Measurements from ENCODE around the gene CNOT4. TPM values are rescaled to one million over a fixed set of nuclear protein-coding genes. Genes with fewer than 3 reads are reported as not detected.

CNOT4 gene
- total RNA-seq, 1 experiment from 2014 or later = 25.8 TPM

GRCh38 chr7:135459951-135460567 is 49.8 kb downstream of the CNOT4 start:
- CTCF ChIA-PET = interaction anchor here (0.9 kb wide), 1 partner anchor 49 kb away, joined by 3 read pairs; no protein-coding TSS in a partner anchor
- Histone ChIP-seq H3F3A (ENCODE audit: insufficient read depth, low read depth) (no peaks in the 10 kb centered on the region; the same call in 1 of the 2 replicates), H2AFZ (no peak overlapping the region), H3K27me3 (ENCODE audit: insufficient read depth, low read depth) (no peaks in the 10 kb centered on the region), H3K79me2 (ENCODE audit: low read depth) (peaks cover 65% of the 10 kb centered on the region), H3K4me2 (no peak overlapping the region), H3K36me3 (ENCODE audit: low read depth) (no peaks in the 10 kb centered on the region), H3K4me1 (replicated peaks; ENCODE audit: insufficient read depth) (no peaks in the 10 kb centered on the region), H3K27ac (no peak overlapping the region), H4K20me1 (ENCODE audit: insufficient read depth) (peaks cover 72% of the 10 kb centered on the region), H3K9me3 (ENCODE audit: insufficient read depth, low read depth) (no peaks in the 10 kb centered on the region), H3K4me3 (no peak overlapping the region), H3K9me2 (ENCODE audit: insufficient read depth) (no peaks in the 10 kb centered on the region)
- POLR2A ChIA-PET (ENCODE audit: unreplicated experiment) = no interaction called here
- DNase-seq = no peak
- TF ChIP-seq EZH2 (IDR thresholded peaks at IDR 0.05; ENCODE audit: low read depth) = no peak
- no peak for TF ChIP-seq CTCF (conservative IDR thresholded peaks at IDR 0.05)
- intact Hi-C loops (cut with micrococcal nuclease; ENCODE audit: unreplicated experiment) = no loop called here
- no TSS peak for BruUV-seq (replicated peaks)

GRCh38 chr7:135459076-135459475 is 50.8 kb downstream of the CNOT4 start:
- BruUV-seq (replicated peaks) = no TSS peak
- CTCF ChIA-PET = no interaction called here
- no peak overlapping the region for H2AFZ ChIP-seq
- H3K4me1 ChIP-seq (replicated peaks; ENCODE audit: insufficient read depth) = no peaks in the 10 kb centered on the region
- H3K36me3 ChIP-seq (ENCODE audit: low read depth) = no peaks in the 10 kb centered on the region
- intact Hi-C loops (cut with micrococcal nuclease; ENCODE audit: unreplicated experiment) = no loop called here
- no peak overlapping the region for H3K27ac ChIP-seq
- DNase-seq = no peak
- no peak overlapping the region for H3K4me2 ChIP-seq
- H3K4me3 ChIP-seq = no peak overlapping the region
- H3K9me3 ChIP-seq (ENCODE audit: insufficient read depth, low read depth) = no peaks in the 10 kb centered on the region
- peaks cover 71% of the 10 kb centered on the region for H4K20me1 ChIP-seq (ENCODE audit: insufficient read depth)
- H3K79me2 ChIP-seq (ENCODE audit: low read depth) = peaks cover 61% of the 10 kb centered on the region
- H3F3A ChIP-seq (ENCODE audit: insufficient read depth, low read depth) = no peaks in the 10 kb centered on the region
- no peaks in the 10 kb centered on the region for H3K9me2 ChIP-seq (ENCODE audit: insufficient read depth)
- POLR2A ChIA-PET (ENCODE audit: unreplicated experiment) = no interaction called here
- TF ChIP-seq EZH2 (IDR thresholded peaks at IDR 0.05; ENCODE audit: low read depth) (no peak), CTCF (conservative IDR thresholded peaks at IDR 0.05) (no peak)
- H3K27me3 ChIP-seq (ENCODE audit: insufficient read depth, low read depth) = no peaks in the 10 kb centered on the region

- ChIA-PET CTCF (interaction anchor here (0.7 kb wide), 1 partner anchor 91 kb away, joined by 5 read pairs; no protein-coding TSS in a partner anchor), POLR2A (ENCODE audit: unreplicated experiment) (no interaction called here)
- BruUV-seq (replicated peaks) = no TSS peak
- DNase-seq = no peak
- TF ChIP-seq EZH2 (IDR thresholded peaks at IDR 0.05; ENCODE audit: low read depth) = no peak
- TF ChIP-seq CTCF (conservative IDR thresholded peaks at IDR 0.05) = no peak
- Histone ChIP-seq H3K4me1 (replicated peaks; ENCODE audit: insufficient read depth) (no peaks in the 10 kb centered on the region), H3K9me2 (ENCODE audit: insufficient read depth) (no peaks in the 10 kb centered on the region), H3K79me2 (ENCODE audit: low read depth) (peaks cover 54% of the 10 kb centered on the region), H2AFZ (no peak overlapping the region), H3K4me3 (no peak overlapping the region), H3F3A (ENCODE audit: insufficient read depth, low read depth) (no peaks in the 10 kb centered on the region), H3K9me3 (ENCODE audit: insufficient read depth, low read depth) (no peaks in the 10 kb centered on the region), H4K20me1 (ENCODE audit: insufficient read depth) (peaks cover 60% of the 10 kb centered on the region), H3K27ac (no peak overlapping the region), H3K4me2 (no peak overlapping the region), H3K36me3 (ENCODE audit: low read depth) (no peaks in the 10 kb centered on the region), H3K27me3 (ENCODE audit: insufficient read depth, low read depth) (no peaks in the 10 kb centered on the region)
- intact Hi-C loops (cut with micrococcal nuclease; ENCODE audit: unreplicated experiment) = no loop called here
Observed at GRCh38 chr7:135454060-135454459, 55.8 kb downstream of the CNOT4 start.

Data from PC-9 (cell line).